ENCODE results near the gene NUDCD3.

- TF ChIP-seq CEBPB (IDR thresholded peaks at IDR 0.05; ENCODE audit: low read depth) (no peak), POLR2AphosphoS5 (IDR thresholded peaks at IDR 0.05; ENCODE audit: low read depth, low read length) (no peak), CTCF (IDR thresholded peaks at IDR 0.05 in 2 of 3, conservative IDR thresholded peaks at IDR 0.05 in 1 of 3; ENCODE audit: borderline replicate concordance in 1 of 3, insufficient read depth in 1 of 3, low read depth in 2 of 3, low read length in 2 of 3) (no peak), EGR1 (IDR thresholded peaks at IDR 0.05; ENCODE audit: low read depth) (no peak), ZNF274 (IDR thresholded peaks at IDR 0.05; ENCODE audit: low read depth, low read length) (no peak), RAD21 (IDR thresholded peaks at IDR 0.05; ENCODE audit: low read depth) (no peak), EZH2 (IDR thresholded peaks at IDR 0.05) (no peak), EZH2phosphoT487 (IDR thresholded peaks at IDR 0.05; ENCODE audit: borderline replicate concordance) (no peak), POLR2A (IDR thresholded peaks at IDR 0.05; ENCODE audit: borderline replicate concordance, extremely low read depth, insufficient read depth, insufficient read length) (no peak), YY1 (IDR thresholded peaks at IDR 0.05; ENCODE audit: extremely low read depth, insufficient replicate concordance, low read depth, low read length) (no peak)
- TF ChIP-seq, protein P1, sequence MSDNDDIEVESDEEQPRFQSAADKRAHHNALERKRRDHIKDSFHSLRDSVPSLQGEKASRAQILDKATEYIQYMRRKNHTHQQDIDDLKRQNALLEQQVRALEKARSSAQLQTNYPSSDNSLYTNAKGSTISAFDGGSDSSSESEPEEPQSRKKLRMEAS (IDR thresholded peaks at IDR 0.05), result no peak
- TF ChIP-seq, protein P2, sequence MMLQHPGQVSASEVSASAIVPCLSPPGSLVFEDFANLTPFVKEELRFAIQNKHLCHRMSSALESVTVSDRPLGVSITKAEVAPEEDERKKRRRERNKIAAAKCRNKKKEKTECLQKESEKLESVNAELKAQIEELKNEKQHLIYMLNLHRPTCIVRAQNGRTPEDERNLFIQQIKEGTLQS (IDR thresholded peaks at IDR 0.05), result no peak
Measured at GRCh38 chr7:44539669-44540506, 49.4 kb upstream of the NUDCD3 start.
